HG03135 (cell line): ENCODE data around the gene OSBPL8.

ENCODE experiments used
- ATAC-seq: cut with Tn5 transposase; IDR thresholded peaks from one replicate; pipeline ENCODE4 v1.9.1; 2021; ENCODE audit warnings: mild to moderate bottlenecking, moderate library complexity; ENCODE audit not compliant: unreplicated experiment

The OSBPL8 gene

GRCh38 chr12:76559400-76560085 lies at the start of gene OSBPL8:
Gene OSBPL8, minus strand, starts transcription at chr12:76559771. Its CDS starts 72,220 bp downstream, at chr12:76487551.
- peak; percentile 85 for ATAC-seq

GRCh38 chr12:76608070-76608469 lies 48.5 kb upstream of the OSBPL8 start:
- ATAC-seq = no peak

- no peak for ATAC-seq
Observed at GRCh38 chr12:76595056-76595455, 35.5 kb upstream of the OSBPL8 start.

- ATAC-seq = no peak
Observed at GRCh38 chr12:76591476-76591875, 31.9 kb upstream of the OSBPL8 start.

- no peak for ATAC-seq
Observed at GRCh38 chr12:76590131-76590530, 30.6 kb upstream of the OSBPL8 start.

GRCh38 chr12:76588881-76589565 lies 29.5 kb upstream of the OSBPL8 start:
- ATAC-seq = no peak

- ATAC-seq = no peak
Observed at GRCh38 chr12:76587428-76588178, 28.0 kb upstream of the OSBPL8 start.

- peak; percentile 68 for ATAC-seq
Observed at GRCh38 chr12:76586764-76587395, 27.3 kb upstream of the OSBPL8 start.

- ATAC-seq = no peak
Observed at GRCh38 chr12:76583301-76583700, 23.7 kb upstream of the OSBPL8 start.

GRCh38 chr12:76573840-76574373 lies 14.3 kb upstream of the OSBPL8 start:
- ATAC-seq = no peak

GRCh38 chr12:76571256-76571655 lies 11.7 kb upstream of the OSBPL8 start:
- no peak for ATAC-seq

- ATAC-seq = no peak
Observed at GRCh38 chr12:76569685-76570604, 10.4 kb upstream of the OSBPL8 start.

- no peak for ATAC-seq
Observed at GRCh38 chr12:76568888-76569551, 9.4 kb upstream of the OSBPL8 start.

GRCh38 chr12:76568130-76568529 lies 8.6 kb upstream of the OSBPL8 start:
- ATAC-seq = no peak

- no peak for ATAC-seq
Observed at GRCh38 chr12:76563061-76563460, 3.5 kb upstream of the OSBPL8 start.

GRCh38 chr12:76562130-76562529 lies 2.6 kb upstream of the OSBPL8 start:
- no peak for ATAC-seq

GRCh38 chr12:76560086-76560491 lies 518 bp upstream of the OSBPL8 start:
- ATAC-seq = peak; percentile 36

GRCh38 chr12:76558684-76559399 lies 729 bp downstream of the OSBPL8 start:
- peak; percentile 45 for ATAC-seq

GRCh38 chr12:76556368-76556767 lies 3.2 kb downstream of the OSBPL8 start:
- no peak for ATAC-seq
